GM12878 (cell line): Measurements from ENCODE around the gene GPR75. TPM values are rescaled to one million over a fixed set of nuclear protein-coding genes. Genes with fewer than 3 reads are reported as not detected.
"Not testable (repeated sequence)": the region's sequence is repeated elsewhere in the genome, so short reads cannot be mapped to it uniquely, and the experiment has no call there.

Experiments used
- ATAC-seq: fragments of 200-7000 bp; cut with Tn5 transposase; 3 replicates; pipeline ENCODE4 v1.9.1; 2020; ENCODE audit warnings: mild to moderate bottlenecking, moderate library complexity
- BruUV-seq: library from RNA; stranded (reverse); fragments of 400-500 nt; replicated peaks from 2 replicates; lab custom pipeline; 2021; lab: Mats Ljungman, UMichigan
- CTCF ChIA-PET: fragments of 300-600 bp; sonication (Branson Sonifier 250); formaldehyde crosslinking; extraction: SDS; loops from one replicate; lab custom pipeline; 2021; ENCODE audit warnings: inconsistent platforms; lab: Yijun Ruan, JAX
- POLR2A ChIA-PET: fragments of 350-600 bp; formaldehyde crosslinking; extraction: SDS; loops from one replicate; lab custom pipeline; 2021; ENCODE audit warnings: inconsistent platforms; lab: Charles Lee
- RAD21 ChIA-PET: fragments of 300-600 bp; sonication (Branson Sonifier 250); formaldehyde crosslinking; loops from one replicate; lab custom pipeline; 2023; ENCODE audit warnings: antibody characterized with exemption; ENCODE audit not compliant: unreplicated experiment; lab: Charles Lee
- SMC1A ChIA-PET: fragments of 300-600 bp; sonication (Branson Sonifier 250); formaldehyde crosslinking; loops from one replicate; lab custom pipeline; 2023; ENCODE audit not compliant: unreplicated experiment, uncharacterized antibody; lab: Charles Lee
- DNase-seq: peaks from one replicate; pipeline ENCODE4 v3.0.0-alpha.2; 2011; ENCODE audit warnings: low read depth, low spot score
- FAIRE-seq: peaks from 3 replicates; lab custom pipeline; 2011; peaks lifted over from hg19 to GRCh38; lab: Jason Lieb, UNC
- H2AFZ ChIP-seq: 2 replicates; pipeline ENCODE4 v1.6.0; 2011; ENCODE audit warnings: low read depth, low read length, control low read depth; ENCODE audit not compliant: control insufficient read depth
- H3K27ac ChIP-seq: 2 replicates; pipeline ENCODE4 v1.5.1; 2011; ENCODE audit warnings: control low read depth; ENCODE audit not compliant: control insufficient read depth, insufficient read depth
- H3K27me3 ChIP-seq, 2 experiments: replicated peaks in 1 of 2; 2 replicates each; pipeline versions ENCODE4 v1.6.0 to v1.6.1; 2011; ENCODE audit warnings: low read length in 1 of 2; ENCODE audit not compliant: control insufficient read depth in 2 of 2, insufficient read depth in 2 of 2
- H3K36me3 ChIP-seq, 2 experiments: 2 replicates each; pipeline ENCODE4 v1.5.1; 2011; ENCODE audit warnings: low read length in 1 of 2; ENCODE audit not compliant: control insufficient read depth in 2 of 2, insufficient read depth in 2 of 2
- H3K4me1 ChIP-seq: 2 replicates; pipeline ENCODE4 v1.6.1; 2011; ENCODE audit warnings: mild to moderate bottlenecking, low read length, moderate library complexity, mixed read lengths; ENCODE audit not compliant: control insufficient read depth, insufficient read depth
- H3K4me2 ChIP-seq: 2 replicates; pipeline ENCODE4 v1.6.0; 2011; ENCODE audit warnings: control low read depth; ENCODE audit not compliant: control insufficient read depth, insufficient read depth
- H3K4me3 ChIP-seq: fragments of 200-600 bp; sonication (generic); 2 replicates; pipeline ENCODE4 v1.5.1; 2016
- H3K79me2 ChIP-seq: 2 replicates; pipeline ENCODE4 v1.6.0; 2011; ENCODE audit warnings: low read length; ENCODE audit not compliant: control insufficient read depth, insufficient read depth
- H3K9ac ChIP-seq: 2 replicates; pipeline ENCODE4 v1.8.0; 2011; ENCODE audit warnings: low read length, control low read depth, mixed read lengths; ENCODE audit not compliant: control insufficient read depth, insufficient read depth
- H3K9me3 ChIP-seq: replicated peaks from 3 replicates; pipeline ENCODE4 v1.5.1; 2011; ENCODE audit warnings: mild to moderate bottlenecking, low read length; ENCODE audit not compliant: control insufficient read depth, insufficient read depth
- H4K20me1 ChIP-seq: 2 replicates; pipeline ENCODE4 v1.6.0; 2011; ENCODE audit not compliant: control insufficient read depth, insufficient read depth
- ESRRA ChIP-seq: IDR thresholded peaks from 2 replicates; pipeline ENCODE4 v1.6.1; 2012; ENCODE audit warnings: mild to moderate bottlenecking, low read length, improper control_type of control experiment
- FOXM1 ChIP-seq: IDR thresholded peaks from 2 replicates; pipeline ENCODE4 v1.6.1; 2012; ENCODE audit warnings: low read depth, mild to moderate bottlenecking, inconsistent platforms, low read length, moderate library complexity
- RAD21 ChIP-seq: IDR thresholded peaks from 2 replicates; pipeline ENCODE4 v1.6.1; 2011; ENCODE audit warnings: mild to moderate bottlenecking, low read depth, low read length, moderate library complexity; ENCODE audit not compliant: insufficient read depth
- STAT1 ChIP-seq: fragments of 450-650 bp; conservative IDR thresholded peaks from 2 replicates; pipeline ENCODE4 v1.6.1; 2014; ENCODE audit warnings: antibody characterized with exemption, mild to moderate bottlenecking
- WGBS: methylation state at CpG from one replicate; pipeline ENCODE4 v1.1.6; 2016; ENCODE audit warnings: low lambda C conversion rate; ENCODE audit not compliant: insufficient replicate concordance, insufficient coverage; ENCODE audit errors: missing lambda C conversion rate; 5-methylcytosine and 5-hydroxymethylcytosine counted together
- in situ Hi-C: fragments of 300-500 bp; cut with MboI; formaldehyde crosslinking; loops from 9 replicates; pipeline ENCODE4 v1.14.3; 2018; ENCODE audit warnings: mixed read lengths
- intact Hi-C: fragments of 100-400 bp; cut with micrococcal nuclease; formaldehyde crosslinking; loops from one replicate; pipeline ENCODE4 v1.14.2; 2022; ENCODE audit not compliant: unreplicated experiment
- polyA plus RNA-seq, 11 experiments: library from polyadenylated mRNA; depleted of rRNA in 4 of 11; unstranded in 6 of 11; stranded (reverse) in 5 of 11; fragments of >200 nt; fragmentation: Nextera tagmentation in 4 of 11; fragmentation: Illumina TruSeq in 1 of 11; extraction: Ambion mirVana in 4 of 11; extraction: Trizol in 1 of 11; gene quantifications; 1 replicate in 1 of 11; 2 replicates in 10 of 11; pipeline versions ENCODE4 v1.2.1 to v1.2.3, GENCODE V29; 2011 to 2016; ENCODE audit warnings: inconsistent platforms in 2 of 11, missing spikeins in 2 of 11, low read depth in 1 of 11
- total RNA-seq, 4 experiments: library from RNA; depleted of rRNA in 3 of 4; stranded (reverse); fragments of >200 nt in 3 of 4; fragmentation: Illumina TruSeq in 1 of 4; extraction: Trizol in 1 of 4; gene quantifications; 2 replicates each; pipeline versions ENCODE4 v1.2.1 to v1.2.3, GENCODE V29; 2013 to 2021
- TF ChIP-seq, protein P1 (sequence below), 3 experiments: IDR thresholded peaks in 2 of 3; conservative IDR thresholded peaks in 1 of 3; 2 replicates each; pipeline ENCODE4 v1.5.1; 2011; ENCODE audit warnings: low read depth in 3 of 3, low read length in 3 of 3, mild to moderate bottlenecking in 3 of 3, control low read depth in 2 of 3, moderate library complexity in 2 of 3, inconsistent platforms in 1 of 3, mixed read lengths in 1 of 3; ENCODE audit not compliant: control insufficient read depth in 2 of 3, insufficient read depth in 1 of 3; ENCODE audit errors: extremely low read depth in 1 of 3

Gene GPR75
- total and polyA plus RNA-seq, 10 of the 15 experiments (the other 5 are each of a cell fraction or from before 2014, with no cell fraction given) = 0.02 to 3.5 (median 2.3) TPM; not detected in 2

DNA sequence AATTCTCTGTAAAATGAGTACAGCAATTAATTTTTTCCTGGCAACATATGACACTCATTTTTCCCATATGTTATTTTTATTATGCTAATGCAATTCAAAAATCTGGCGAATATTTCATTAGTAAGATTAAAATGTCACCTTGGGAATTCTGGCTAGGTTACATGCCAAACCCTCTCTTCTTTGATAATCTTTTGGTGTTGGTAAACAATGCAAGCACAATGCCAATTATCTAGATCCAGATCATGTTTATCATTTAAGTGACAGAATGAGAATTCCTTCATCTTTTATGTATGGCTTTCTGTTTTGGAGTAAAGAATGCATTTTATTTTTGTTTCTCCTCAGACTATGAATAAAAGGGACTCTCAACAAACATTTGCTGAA lies 33.7 kb downstream of the GPR75 start (continued):
- TF ChIP-seq FOXM1 (no peak), STAT1 (no peak), ESRRA (no peak)
- TF ChIP-seq, all 136 proteins: peak for 0

DNA sequence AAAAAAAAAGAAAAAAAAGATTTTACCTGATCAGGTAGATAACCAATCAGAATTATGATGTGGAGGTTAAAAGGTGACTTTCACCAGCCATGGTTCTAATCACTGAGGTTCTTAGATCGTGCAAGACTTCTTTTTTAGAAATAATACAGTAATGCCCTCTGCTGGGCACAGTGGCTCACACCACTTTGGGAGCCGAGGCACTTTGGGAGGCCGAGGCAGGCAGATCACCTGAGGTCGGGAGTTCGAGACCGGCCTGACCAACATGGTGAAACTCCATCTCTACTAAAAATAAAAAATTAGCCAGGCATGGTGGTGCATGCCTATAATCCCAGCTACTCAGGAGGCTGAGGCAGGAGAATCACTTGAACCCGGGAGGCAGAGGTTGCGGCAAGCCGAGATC lies 36.1 kb downstream of the GPR75 start:
- intact Hi-C loops, H3K79me2 ChIP-seq, H3K9ac ChIP-seq, H3K27me3 ChIP-seq, FAIRE-seq, H3K4me2 ChIP-seq, H4K20me1 ChIP-seq, H3K36me3 ChIP-seq, H3K27ac ChIP-seq, in situ Hi-C loops, H2AFZ ChIP-seq, DNase-seq, H3K9me3 ChIP-seq, SMC1A ChIA-PET, BruUV-seq, H3K4me3 ChIP-seq, ATAC-seq, H3K4me1 ChIP-seq: not testable (repeated sequence)
- ChIA-PET CTCF (interaction anchor here (0.6 to 2.8 kb wide), 3 partner anchors 47 to 401 kb away, joined by 3 to 8 read pairs (median 3); no protein-coding TSS in a partner anchor), POLR2A (interaction anchor here (0.7 kb wide), 1 partner anchor 879 kb away, joined by 3 read pairs; no protein-coding TSS in a partner anchor), RAD21 (interaction anchor here (0.6 kb wide), 1 partner anchor 146 kb away, joined by 4 read pairs; no protein-coding TSS in a partner anchor)
- peak; percentile 40 for TF ChIP-seq RAD21
- TF ChIP-seq, protein P1, sequence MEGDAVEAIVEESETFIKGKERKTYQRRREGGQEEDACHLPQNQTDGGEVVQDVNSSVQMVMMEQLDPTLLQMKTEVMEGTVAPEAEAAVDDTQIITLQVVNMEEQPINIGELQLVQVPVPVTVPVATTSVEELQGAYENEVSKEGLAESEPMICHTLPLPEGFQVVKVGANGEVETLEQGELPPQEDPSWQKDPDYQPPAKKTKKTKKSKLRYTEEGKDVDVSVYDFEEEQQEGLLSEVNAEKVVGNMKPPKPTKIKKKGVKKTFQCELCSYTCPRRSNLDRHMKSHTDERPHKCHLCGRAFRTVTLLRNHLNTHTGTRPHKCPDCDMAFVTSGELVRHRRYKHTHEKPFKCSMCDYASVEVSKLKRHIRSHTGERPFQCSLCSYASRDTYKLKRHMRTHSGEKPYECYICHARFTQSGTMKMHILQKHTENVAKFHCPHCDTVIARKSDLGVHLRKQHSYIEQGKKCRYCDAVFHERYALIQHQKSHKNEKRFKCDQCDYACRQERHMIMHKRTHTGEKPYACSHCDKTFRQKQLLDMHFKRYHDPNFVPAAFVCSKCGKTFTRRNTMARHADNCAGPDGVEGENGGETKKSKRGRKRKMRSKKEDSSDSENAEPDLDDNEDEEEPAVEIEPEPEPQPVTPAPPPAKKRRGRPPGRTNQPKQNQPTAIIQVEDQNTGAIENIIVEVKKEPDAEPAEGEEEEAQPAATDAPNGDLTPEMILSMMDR (IDR thresholded peaks at IDR 0.05 in 2 of 3, conservative IDR thresholded peaks at IDR 0.05 in 1 of 3; ENCODE audit: control insufficient read depth in 2 of 3, extremely low read depth in 1 of 3, insufficient read depth in 1 of 3, low read depth in 3 of 3, low read length in 3 of 3) = peak in 2 of 3 experiments; percentile 8 to 26; a peak in 3 of 6 replicates
- WGBS = 86% methylated on average over 9 of the region's 9 CpGs
